ENCODE results near the gene CD320. TPM values are rescaled to one million over a fixed set of nuclear protein-coding genes. Genes with fewer than 3 reads are reported as not detected.
"Not testable (repeated sequence)": the region's sequence is repeated elsewhere in the genome, so short reads cannot be mapped to it uniquely, and the experiment has no call there.

CD320 gene
- polyA plus RNA-seq, 2 of the 4 experiments (the other 2 are of a cell fraction) = 28.8 to 54.1 TPM

DNA sequence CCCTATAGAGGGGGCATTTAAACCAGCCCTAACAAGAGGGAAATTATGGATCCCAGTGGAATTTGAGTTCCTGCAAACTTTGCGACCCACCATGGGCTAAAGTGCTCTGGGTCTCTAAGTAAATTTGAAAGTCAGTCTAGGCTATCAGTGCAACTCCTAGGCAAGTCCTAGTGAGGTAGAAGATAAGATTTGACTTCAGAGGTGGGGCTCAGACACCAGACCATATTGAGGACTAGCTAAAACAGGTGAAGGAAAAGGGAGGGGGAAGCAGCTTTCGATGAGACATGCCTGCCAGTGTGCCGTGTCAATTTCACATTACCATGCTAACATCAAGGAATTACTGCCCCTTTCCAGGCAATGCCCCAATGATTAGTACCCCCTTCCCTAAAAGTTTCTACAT is 38.4 kb downstream of the CD320 start:
- Histone ChIP-seq H3K27ac (peak overlapping the region in 1 of 2 experiments; percentile 83; a peak in 1 of 6 replicates), H3K4me2 (peak overlapping the region; percentile 99; the same call in 1 of the 3 replicates), H3K9me3 (no peaks in the 10 kb centered on the region), H3K4me3 (no peak overlapping the region), H3K4me1 (0 out of 3 replicates have a peak, but pooled peaks cover 2% of the 10 kb centered on the region)
- ChIA-PET POLR2A (no interaction called here), CTCF (interaction anchor here (0.6 to 1.5 kb wide), 6 partner anchors 34 to 1715 kb away, joined by 3 to 7 read pairs (median 3); no protein-coding TSS in a partner anchor)
- TF ChIP-seq, protein P1, sequence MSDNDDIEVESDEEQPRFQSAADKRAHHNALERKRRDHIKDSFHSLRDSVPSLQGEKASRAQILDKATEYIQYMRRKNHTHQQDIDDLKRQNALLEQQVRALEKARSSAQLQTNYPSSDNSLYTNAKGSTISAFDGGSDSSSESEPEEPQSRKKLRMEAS (IDR thresholded peaks at IDR 0.05) = no peak
- TF ChIP-seq POLR2AphosphoS2 (conservative IDR thresholded peaks at IDR 0.05; ENCODE audit: low read length) = no peak
- no peak for TF ChIP-seq ZNF302 (CRISPR knock-in tag; IDR thresholded peaks at IDR 0.05)
- TF ChIP-seq TP53 (CRISPR knock-in tag; IDR thresholded peaks at IDR 0.05) = no peak
- TF ChIP-seq, protein P2, sequence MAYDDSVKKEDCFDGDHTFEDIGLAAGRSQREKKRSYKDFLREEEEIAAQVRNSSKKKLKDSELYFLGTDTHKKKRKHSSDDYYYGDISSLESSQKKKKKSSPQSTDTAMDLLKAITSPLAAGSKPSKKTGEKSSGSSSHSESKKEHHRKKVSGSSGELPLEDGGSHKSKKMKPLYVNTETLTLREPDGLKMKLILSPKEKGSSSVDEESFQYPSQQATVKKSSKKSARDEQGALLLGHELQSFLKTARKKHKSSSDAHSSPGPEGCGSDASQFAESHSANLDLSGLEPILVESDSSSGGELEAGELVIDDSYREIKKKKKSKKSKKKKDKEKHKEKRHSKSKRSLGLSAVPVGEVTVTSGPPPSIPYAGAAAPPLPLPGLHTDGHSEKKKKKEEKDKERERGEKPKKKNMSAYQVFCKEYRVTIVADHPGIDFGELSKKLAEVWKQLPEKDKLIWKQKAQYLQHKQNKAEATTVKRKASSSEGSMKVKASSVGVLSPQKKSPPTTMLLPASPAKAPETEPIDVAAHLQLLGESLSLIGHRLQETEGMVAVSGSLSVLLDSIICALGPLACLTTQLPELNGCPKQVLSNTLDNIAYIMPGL (CRISPR knock-in tag; IDR thresholded peaks at IDR 0.05; ENCODE audit: borderline replicate concordance) = no peak
- TF ChIP-seq PHF8 (IDR thresholded peaks at IDR 0.05; ENCODE audit: borderline replicate concordance, low read depth) = no peak
- no peak for TF ChIP-seq CHD4 (IDR thresholded peaks at IDR 0.05; ENCODE audit: borderline replicate concordance)
- no peak for TF ChIP-seq NR3C1 (IDR thresholded peaks at IDR 0.05)
- TF ChIP-seq MYC (IDR thresholded peaks at IDR 0.05; ENCODE audit: borderline replicate concordance, low read length) = no peak
- no peak for TF ChIP-seq RCOR1 (IDR thresholded peaks at IDR 0.05; ENCODE audit: low read depth, low read length)
- no peak for TF ChIP-seq RNF2 (IDR thresholded peaks at IDR 0.05; ENCODE audit: borderline replicate concordance, low read depth)
- TF ChIP-seq TFCP2L1 (CRISPR knock-in tag; IDR thresholded peaks at IDR 0.05) = no peak
- no peak for TF ChIP-seq RFX5 (IDR thresholded peaks at IDR 0.05)
- no peak for TF ChIP-seq FOSB (CRISPR knock-in tag; IDR thresholded peaks at IDR 0.05)
- no peak for TF ChIP-seq ZC3H11A (IDR thresholded peaks at IDR 0.05)
- 81% methylated on average over 3 of the region's 3 CpGs for WGBS (ENCODE audit: missing lambda C conversion rate)
- DNase-seq (ENCODE audit: low read depth in 1 of 2, low spot score in 1 of 2) (no peak), FAIRE-seq (no peak), ATAC-seq (no peak)

DNA sequence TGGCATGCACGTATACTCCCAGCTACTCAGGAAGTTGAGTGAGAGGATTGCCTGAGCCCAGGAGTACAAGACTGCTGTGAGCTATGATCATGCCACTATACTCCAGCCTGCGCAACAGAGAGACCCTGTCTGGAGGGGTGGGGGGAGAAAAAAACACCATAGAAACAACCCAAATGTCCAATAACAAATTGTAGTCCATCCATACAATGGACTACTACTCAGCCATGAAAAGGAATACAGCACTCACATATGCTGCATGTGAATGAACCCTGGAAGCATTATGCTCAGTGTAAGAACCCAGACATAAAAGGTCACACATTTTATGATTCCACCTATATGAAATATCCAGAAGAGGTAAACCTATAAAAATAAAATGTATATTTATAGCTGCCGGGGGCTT is 42.3 kb downstream of the CD320 start:
- ChIA-PET POLR2A (no interaction called here), CTCF (interaction anchor here (0.5 to 1.3 kb wide), 4 partner anchors 12 to 1053 kb away, joined by 3 read pairs; no protein-coding TSS in a partner anchor)
- no peak for TF ChIP-seq KDM5A (IDR thresholded peaks at IDR 0.05)
- no peak for TF ChIP-seq EHF (CRISPR knock-in tag; IDR thresholded peaks at IDR 0.05)
- no peak for TF ChIP-seq RCOR1 (IDR thresholded peaks at IDR 0.05; ENCODE audit: low read depth, low read length)
- TF ChIP-seq RARB (CRISPR knock-in tag; IDR thresholded peaks at IDR 0.05) = no peak
- TF ChIP-seq RNF2 (IDR thresholded peaks at IDR 0.05; ENCODE audit: borderline replicate concordance, low read depth) = no peak
- no peak for TF ChIP-seq HOXB13 (CRISPR knock-in tag; IDR thresholded peaks at IDR 0.05; ENCODE audit: low read depth)
- TF ChIP-seq JUN (IDR thresholded peaks at IDR 0.05) = no peak
- TF ChIP-seq MYC (IDR thresholded peaks at IDR 0.05; ENCODE audit: borderline replicate concordance, low read length) = no peak
- no peak for TF ChIP-seq NPAS2 (CRISPR knock-in tag; IDR thresholded peaks at IDR 0.05; ENCODE audit: borderline replicate concordance)
- no peak for TF ChIP-seq HEYL (CRISPR knock-in tag; IDR thresholded peaks at IDR 0.05)
- TF ChIP-seq CBX8 (IDR thresholded peaks at IDR 0.05) = no peak
- TF ChIP-seq CEBPB (IDR thresholded peaks at IDR 0.05) = no peak
- TF ChIP-seq ESRRA (IDR thresholded peaks at IDR 0.05; ENCODE audit: borderline replicate concordance, low read length) = no peak
- TF ChIP-seq NFE2L2 (conservative IDR thresholded peaks at IDR 0.05; ENCODE audit: low read length) = no peak
- TF ChIP-seq, protein P3, sequence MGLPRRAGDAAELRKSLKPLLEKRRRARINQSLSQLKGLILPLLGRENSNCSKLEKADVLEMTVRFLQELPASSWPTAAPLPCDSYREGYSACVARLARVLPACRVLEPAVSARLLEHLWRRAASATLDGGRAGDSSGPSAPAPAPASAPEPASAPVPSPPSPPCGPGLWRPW (IDR thresholded peaks at IDR 0.05) = no peak
- no peak for TF ChIP-seq ZC3H11A (IDR thresholded peaks at IDR 0.05)
- TF ChIP-seq MAZ (IDR thresholded peaks at IDR 0.05; ENCODE audit: borderline replicate concordance, low read depth, low read length) = no peak
- no peak for TF ChIP-seq HDAC2 (IDR thresholded peaks at IDR 0.05)
- ATAC-seq (no peak), DNase-seq (ENCODE audit: low read depth in 1 of 2, low spot score in 1 of 2) (no peak), FAIRE-seq (no peak)
- Histone ChIP-seq H3K9me3 (no peaks in the 10 kb centered on the region), H3K4me3 (no peak overlapping the region), H3K4me1 (0 out of 3 replicates have a peak, but pooled peaks cover 2% of the 10 kb centered on the region), H3K4me2 (no peak overlapping the region), H3K27ac (no peak overlapping the region)
- WGBS (ENCODE audit: missing lambda C conversion rate) = 67% methylated on average over 3 of the region's 3 CpGs

DNA sequence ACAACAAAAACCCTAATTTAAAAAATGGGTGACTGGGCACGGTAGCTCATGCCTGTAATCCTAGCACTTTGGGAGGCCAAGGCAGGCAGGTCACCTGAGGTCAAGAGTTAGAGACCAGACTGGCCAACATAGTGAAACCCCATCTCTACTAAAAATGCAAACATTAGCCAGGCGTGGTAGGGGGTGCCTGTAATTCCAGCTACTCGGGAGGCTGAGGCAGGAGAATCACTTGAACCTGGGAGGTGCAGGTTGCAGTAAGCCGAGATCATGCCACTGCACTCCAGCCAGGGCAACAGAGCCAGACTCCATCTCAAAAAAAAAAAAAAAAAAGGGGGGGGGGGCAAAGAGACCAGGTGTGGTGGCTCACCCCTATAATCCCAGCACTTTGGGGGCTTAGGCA is 43.9 kb downstream of the CD320 start:
- H3K4me2 ChIP-seq; POLR2A ChIA-PET; H3K27ac ChIP-seq; FAIRE-seq; H3K9me3 ChIP-seq; H3K4me1 ChIP-seq; H3K4me3 ChIP-seq; DNase-seq (ENCODE audit: low read depth in 1 of 2, low spot score in 1 of 2); ATAC-seq: not testable (repeated sequence)
- 57% methylated on average over 4 of the region's 4 CpGs for WGBS (ENCODE audit: missing lambda C conversion rate)
- CTCF ChIA-PET = interaction anchor here (1.2 kb wide), 1 partner anchor 315 kb away, joined by 3 read pairs; no protein-coding TSS in a partner anchor

Data from A549 (cell line).